Central memory CD4-positive, alpha-beta T cell (primary cell): ENCODE measurements around the gene LYPD6B.
A peak's percentile ranks its signal among the peaks of the same experiment; 100 is the strongest.

Source experiments
- DNase-seq: peaks from one replicate; pipeline ENCODE4 v3.0.0; 2022
- total RNA-seq, 3 experiments: gene quantifications; one replicate each; lab custom pipeline; 2026; lab: John Stamatoyannopoulos, UW

Gene LYPD6B
- 0 reads per million in 3 experiments for total RNA-seq

GRCh38 chr2:149038442-149039212 is at the start of gene LYPD6B:
Gene LYPD6B, plus strand, starts transcription at chr2:149038699. Its CDS starts 92,250 bp downstream, at chr2:149130949.
- DNase-seq = no peak

GRCh38 chr2:148989882-148990493 is 48.5 kb upstream of the LYPD6B start:
- peak; percentile 40 for DNase-seq

- no peak for DNase-seq
These were observed 47.5 kb upstream of the LYPD6B start for GRCh38 chr2:148990968-148991367.

- no peak for DNase-seq
These were observed 46.1 kb upstream of the LYPD6B start for GRCh38 chr2:148992448-148992847.

- no peak for DNase-seq
These were observed 45.1 kb upstream of the LYPD6B start for GRCh38 chr2:148993351-148993750.

GRCh38 chr2:148994341-148994740 is 44.2 kb upstream of the LYPD6B start:
- DNase-seq = no peak

- no peak for DNase-seq
These were observed 41.7 kb upstream of the LYPD6B start for GRCh38 chr2:148996805-148997204.

- no peak for DNase-seq
These were observed 40.2 kb upstream of the LYPD6B start for GRCh38 chr2:148998165-148998830.

- DNase-seq = no peak
These were observed 39.7 kb upstream of the LYPD6B start for GRCh38 chr2:148998831-148999200.

- no peak for DNase-seq
These were observed 39.0 kb upstream of the LYPD6B start for GRCh38 chr2:148999451-148999921.

- DNase-seq = no peak
These were observed 38.2 kb upstream of the LYPD6B start for GRCh38 chr2:149000158-149000938.

- no peak for DNase-seq
These were observed 37.0 kb upstream of the LYPD6B start for GRCh38 chr2:149001496-149001895.

- DNase-seq = no peak
These were observed 36.1 kb upstream of the LYPD6B start for GRCh38 chr2:149002378-149002890.

GRCh38 chr2:149002891-149003740 is 35.4 kb upstream of the LYPD6B start:
- no peak for DNase-seq

GRCh38 chr2:149004836-149005235 is 33.7 kb upstream of the LYPD6B start:
- no peak for DNase-seq

GRCh38 chr2:149005471-149006077 is 32.9 kb upstream of the LYPD6B start:
- DNase-seq = no peak

- no peak for DNase-seq
These were observed 31.5 kb upstream of the LYPD6B start for GRCh38 chr2:149006883-149007543.

GRCh38 chr2:149008381-149008780 is 30.1 kb upstream of the LYPD6B start:
- DNase-seq = no peak

- no peak for DNase-seq
These were observed 28.7 kb upstream of the LYPD6B start for GRCh38 chr2:149009576-149010461.

GRCh38 chr2:149012545-149012944 is 26.0 kb upstream of the LYPD6B start:
- no peak for DNase-seq
